CD1c-positive myeloid dendritic cell (primary cell): ENCODE results near the gene PXK.

Experiments used
- DNase-seq: peaks from one replicate; pipeline ENCODE4 v3.0.0-alpha.2; 2016; ENCODE audit errors: extremely low spot score

Gene PXK

DNA sequence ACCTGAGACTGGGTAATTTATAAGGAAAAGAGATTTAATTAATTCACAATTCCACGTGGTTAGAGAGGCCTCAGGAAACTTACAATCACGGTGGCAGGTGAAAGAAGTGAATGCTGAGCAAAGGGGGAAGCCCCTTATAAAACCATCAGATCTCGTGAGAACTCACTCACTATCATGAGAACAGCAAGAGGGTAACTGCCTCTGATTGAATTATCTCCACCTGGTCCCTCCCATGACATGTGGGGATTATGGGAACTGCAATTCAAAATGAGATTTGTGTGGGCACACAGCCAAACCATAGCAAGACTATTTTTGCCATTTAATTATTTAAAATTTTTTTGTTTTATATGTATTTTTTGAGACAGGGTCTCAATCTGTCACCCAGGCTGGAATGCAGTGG is 132.2 kb downstream of the PXK start:
- DNase-seq, result peak; percentile 20

DNA sequence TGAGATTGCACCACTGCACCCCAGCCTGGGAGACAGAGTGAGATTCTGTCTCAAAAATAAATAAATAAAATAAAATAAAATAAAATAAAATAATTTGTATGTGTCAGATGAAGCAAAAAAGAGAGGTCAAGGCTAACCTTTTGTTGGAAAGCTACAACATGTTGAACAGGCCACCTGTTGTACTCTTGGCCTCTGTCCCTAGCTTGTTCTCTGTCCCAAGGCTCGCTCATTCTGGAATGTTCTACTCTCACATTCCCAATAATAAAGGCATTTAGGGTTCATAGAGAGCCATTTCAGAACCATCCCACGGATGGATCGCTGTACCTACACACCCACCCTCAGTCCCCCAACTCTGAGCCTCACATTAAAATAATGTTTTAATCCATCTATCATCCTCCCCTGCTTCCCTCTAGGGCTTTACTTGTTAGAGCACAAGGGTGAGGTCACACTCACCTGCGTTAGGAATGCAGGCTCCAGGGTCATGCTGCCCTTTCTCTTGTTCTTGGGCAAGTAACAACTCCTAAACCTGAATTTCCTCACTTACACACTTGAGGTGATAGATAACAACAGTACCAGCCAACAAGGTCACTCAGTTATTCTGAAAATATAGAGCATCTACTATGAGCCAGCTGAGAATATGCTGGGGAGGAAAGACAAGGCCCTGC is 134.3 kb downstream of the PXK start:
- DNase-seq, result no peak

DNA sequence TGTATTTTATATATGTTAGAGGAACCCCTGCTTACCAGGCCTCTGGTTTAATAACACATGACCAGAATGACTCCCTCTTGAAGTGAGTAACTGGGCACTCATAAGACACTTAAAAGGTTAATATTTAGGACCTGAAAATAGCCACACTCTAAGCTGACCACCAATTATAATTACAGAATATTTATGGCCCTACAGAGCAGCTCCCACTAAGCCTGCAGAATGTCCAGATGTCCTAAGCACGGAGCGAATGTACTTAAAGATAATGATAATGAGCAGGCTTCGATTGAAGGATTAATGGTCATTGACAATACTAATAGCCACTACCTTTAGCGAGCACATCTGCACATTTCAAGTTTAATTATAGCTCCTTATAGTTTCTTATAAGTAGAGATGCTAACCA is 136.4 kb downstream of the PXK start:
- no peak for DNase-seq

DNA sequence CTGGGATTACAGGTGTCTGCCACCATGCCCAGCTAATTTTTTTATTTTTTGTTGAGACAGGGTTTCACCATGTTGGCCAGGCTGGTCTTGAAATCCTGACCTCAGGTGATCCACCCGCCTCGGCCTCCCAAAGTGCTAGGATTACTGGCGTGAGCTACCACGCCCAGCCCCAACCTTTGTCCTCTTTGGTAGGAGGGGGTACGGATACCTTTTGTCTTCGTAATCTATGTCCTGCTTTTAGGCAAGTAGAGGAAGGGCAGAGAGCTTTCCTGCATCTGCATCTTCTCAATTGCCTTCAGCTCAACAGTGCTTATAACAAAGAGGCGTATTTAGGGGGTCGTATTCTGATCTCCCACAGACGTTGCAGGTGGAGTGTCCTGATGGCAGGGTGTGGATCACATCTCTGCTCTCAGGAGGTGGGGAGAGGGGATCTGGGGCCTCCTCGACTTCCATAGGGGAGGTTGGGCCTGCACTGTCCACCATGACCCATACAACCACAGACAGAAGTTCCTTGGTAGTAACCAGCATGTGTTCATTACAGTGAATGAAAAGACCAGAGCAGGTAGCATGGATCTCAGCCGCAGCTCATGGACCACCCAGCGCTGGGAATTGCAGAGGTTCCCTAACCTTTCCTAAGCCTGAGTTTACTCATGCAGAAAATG is 137.8 kb downstream of the PXK start:
- no peak for DNase-seq

DNA sequence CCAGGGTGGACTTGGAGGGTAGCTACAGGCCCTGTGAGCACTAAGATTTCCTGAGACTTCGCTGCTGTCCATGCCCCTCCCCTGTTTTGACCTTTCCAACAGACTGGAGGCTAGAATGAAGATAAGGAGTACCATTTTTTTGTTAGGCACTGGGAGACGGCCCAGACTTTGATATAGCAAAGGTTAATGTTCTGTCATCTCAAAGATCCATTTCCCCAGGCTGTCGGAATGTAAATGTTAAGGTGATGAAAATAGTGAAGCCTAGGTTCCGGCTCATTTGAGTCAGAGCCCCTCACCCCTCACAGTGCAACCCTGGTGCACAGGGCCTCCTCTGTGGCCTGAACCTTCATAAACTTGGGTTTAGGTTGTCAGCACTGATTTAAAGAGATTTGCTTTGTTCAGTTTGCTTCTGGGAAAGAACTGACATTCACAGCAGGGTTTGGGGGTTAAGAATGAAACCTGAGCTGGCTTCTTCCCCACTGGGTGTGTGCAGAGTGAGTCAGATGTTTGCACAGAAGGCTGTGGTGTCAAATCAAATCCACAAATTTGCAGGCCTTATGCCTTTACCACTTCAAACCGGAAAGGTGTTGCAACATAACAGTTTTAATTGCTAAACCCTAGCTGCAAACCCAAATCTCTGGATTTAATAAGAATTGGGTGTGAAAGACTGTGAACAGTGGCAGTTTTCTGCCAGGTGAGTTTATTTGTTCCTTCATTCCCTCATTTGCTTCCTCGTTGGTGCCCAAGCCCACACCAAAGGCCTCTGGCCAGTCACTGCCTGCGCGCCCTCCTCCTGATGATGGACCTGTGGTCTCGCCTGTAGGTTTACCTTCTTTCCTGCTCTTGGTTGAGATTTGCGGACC is 138.6 kb downstream of the PXK start:
- DNase-seq, result peak; percentile 84

DNA sequence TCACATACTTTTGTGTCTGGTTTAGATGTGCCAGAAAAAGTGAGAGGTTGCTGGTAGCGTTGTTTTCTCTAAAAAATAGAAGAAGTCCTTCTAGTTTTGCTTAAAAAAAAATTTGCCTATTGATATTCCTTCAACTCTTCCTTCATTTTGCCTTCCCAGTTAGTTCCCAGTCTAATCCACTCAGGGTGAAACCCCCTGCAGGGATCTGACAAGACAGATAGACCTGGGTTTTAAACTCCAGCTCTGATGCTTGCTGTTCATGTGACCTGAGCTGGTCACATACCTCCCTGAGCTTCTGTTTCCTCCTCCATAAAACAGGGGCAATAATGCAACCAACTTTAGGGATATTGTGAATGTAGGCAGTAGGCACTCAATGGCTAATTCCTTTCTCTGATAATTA is 140.6 kb downstream of the PXK start:
- no peak for DNase-seq

DNA sequence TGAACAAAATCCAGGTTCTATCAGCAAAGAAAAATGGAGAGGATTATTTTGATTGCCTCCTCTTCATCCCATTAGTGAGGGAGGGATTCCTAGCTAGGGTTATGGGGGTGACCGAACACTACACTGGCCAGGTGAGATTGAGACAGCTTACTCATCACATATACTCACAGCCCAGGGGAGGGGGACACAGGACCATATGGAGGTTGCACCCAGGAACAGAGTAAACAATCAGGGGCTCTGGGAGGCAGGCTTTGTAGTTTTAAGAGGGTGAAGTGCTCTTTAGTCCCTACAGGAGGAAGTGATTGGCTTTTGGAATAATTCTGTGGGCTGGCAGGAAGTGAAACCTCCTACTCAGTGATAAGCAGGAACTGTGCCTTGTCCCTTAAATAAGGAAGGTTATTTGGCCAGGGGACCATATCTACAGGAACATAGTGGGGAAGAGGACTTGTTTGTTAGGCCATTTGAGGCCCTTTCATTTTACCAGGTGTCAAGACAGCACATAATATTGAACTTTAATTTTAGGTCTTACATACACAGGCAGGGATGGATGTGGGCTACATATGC is 141.7 kb downstream of the PXK start:
- peak; percentile 90 for DNase-seq

DNA sequence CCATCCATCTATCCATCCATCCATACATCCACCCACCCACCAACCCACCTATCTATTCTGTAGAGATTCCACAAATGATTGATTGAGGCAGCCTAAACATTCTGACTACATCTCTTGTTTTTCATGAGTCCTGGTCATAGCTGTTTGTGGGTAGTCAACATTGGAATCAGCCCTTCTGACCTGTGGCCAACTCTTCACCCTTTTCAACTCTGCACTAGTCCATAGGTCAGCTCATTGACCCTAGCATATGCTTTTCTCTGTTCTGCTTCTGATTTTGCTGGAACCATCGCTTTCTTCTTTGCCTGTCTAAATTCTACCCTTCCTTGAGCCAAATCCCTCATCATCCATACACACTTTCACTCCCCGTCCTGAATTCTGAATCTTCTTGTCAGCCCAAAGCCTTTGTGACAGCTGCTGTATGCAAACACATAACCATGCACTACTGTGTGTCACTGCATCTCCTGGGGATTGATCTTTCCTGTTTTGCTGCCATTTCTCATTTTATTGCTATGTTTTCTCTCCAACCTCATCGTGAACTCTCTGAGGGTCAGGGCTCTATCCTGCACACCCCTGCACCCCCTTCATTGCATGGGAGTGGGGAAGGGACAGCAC is 142.4 kb downstream of the PXK start:
- DNase-seq, result peak; percentile 40
